GM21360 (cell line): ENCODE results near the gene SSUH2.
A peak's percentile ranks its signal among the peaks of the same experiment; 100 is the strongest.
"Not testable (repeated sequence)": the region's sequence is repeated elsewhere in the genome, so short reads cannot be mapped to it uniquely, and the experiment has no call there.

Source experiments
- ATAC-seq: cut with Tn5 transposase; IDR thresholded peaks from one replicate; pipeline ENCODE4 v1.9.1; 2021; ENCODE audit warnings: mild to moderate bottlenecking, moderate library complexity; ENCODE audit not compliant: unreplicated experiment

Gene SSUH2

GRCh38 chr3:8644748-8645390 is at the start of gene SSUH2:
SSUH2 (minus strand) TSS chr3:8644798; CDS start chr3:8644758, 40 bp downstream.
- no peak for ATAC-seq

DNA sequence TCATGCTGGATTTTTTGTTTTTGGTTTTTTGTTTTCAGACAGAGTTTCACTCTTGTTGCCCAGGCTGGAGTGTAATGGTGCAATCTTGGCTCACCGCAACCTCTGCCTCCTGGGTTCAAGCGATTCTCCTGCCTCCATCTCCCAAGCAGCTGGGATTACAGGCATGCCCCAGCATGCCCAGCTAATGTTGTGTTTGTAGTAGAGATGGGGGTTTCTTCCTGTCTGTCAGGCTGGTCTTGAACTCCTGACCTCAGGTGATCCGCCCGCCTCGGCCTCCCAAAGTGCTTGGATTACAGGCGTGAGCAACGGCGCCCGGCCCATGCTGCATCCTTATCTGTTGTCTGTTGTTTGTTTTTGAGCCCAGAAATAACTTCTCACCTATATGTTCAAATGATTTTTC is 46.7 kb upstream of the SSUH2 start:
- not testable (repeated sequence) for ATAC-seq

DNA sequence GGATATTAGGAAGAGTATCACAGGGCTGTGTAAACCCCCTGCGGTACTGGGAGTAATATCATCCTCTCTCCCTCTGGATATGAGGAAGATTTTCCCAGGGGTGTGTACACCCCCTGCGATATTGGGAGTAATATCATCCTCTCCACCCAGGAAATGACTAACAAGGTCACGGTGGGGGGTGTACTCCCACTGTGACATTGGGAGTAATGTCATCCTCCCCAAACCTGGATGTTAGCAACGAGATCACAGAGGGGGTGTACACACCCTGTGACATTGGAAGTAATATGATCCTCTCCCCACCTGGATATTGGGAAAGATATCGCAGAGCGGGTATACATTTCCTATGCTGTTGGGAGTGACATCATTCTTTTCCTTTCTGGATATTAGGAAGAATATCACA is 40.4 kb upstream of the SSUH2 start:
- not testable (repeated sequence) for ATAC-seq

DNA sequence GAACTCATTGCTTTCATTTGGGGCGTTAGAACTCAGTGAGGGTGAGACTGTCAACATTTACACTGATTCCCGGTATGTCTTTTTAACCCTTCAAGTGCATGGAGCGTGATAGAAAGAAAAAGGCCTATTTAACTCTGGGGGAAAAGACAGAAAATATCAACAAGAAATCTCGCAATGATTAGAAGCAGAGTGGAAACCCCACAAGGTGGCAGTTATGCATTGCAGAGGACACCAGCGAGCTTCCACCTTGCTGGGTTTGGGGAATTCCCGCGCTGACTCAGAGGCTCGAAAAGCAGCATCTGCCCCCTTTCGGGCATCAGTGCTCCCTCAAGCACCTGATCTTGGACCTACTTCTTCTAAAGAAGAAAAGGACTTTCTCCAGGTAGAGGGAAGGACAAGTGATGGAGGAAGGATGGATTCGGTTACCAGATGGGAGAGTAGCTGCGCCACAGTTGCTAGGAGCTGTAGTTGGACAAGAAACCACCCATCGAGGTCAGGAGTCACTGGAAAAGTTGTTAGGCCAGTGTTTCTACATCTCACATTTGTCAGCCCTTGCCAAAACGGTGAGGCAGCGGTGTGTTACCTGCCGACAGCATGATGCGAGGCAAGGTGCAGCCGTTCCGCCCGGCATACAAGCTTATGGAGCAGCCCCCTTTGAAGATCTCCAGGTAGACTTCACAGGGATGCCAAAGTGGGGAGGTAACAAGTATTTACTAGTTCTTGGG is 38.4 kb upstream of the SSUH2 start:
- not testable (repeated sequence) for ATAC-seq

GRCh38 chr3:8681881-8682538 is 37.4 kb upstream of the SSUH2 start:
- ATAC-seq = not testable (repeated sequence)

- ATAC-seq = no peak
Observed at GRCh38 chr3:8681349-8681748, 36.8 kb upstream of the SSUH2 start.

GRCh38 chr3:8679817-8680553 is 35.4 kb upstream of the SSUH2 start:
- ATAC-seq = not testable (repeated sequence)

DNA sequence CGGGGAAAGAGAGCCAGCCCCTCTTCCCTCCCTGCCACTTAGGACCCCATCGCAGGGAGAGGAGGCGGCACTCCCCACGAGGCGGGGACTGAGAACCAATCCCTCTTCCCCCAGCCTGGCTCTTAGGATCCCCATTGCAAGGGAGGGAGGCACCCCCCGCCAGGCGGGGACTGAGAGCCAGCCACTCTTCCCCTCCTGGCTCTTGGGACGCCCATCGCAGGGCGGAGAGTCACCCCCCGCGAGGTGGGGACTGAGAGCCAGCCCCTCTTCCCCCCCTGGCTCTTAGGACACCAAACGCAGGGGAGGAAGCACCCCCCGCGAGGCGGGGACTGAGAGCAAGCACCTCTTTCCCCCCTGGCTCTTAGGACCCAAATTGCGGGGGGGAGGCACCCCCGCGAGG is 34.2 kb upstream of the SSUH2 start:
- no peak for ATAC-seq

- ATAC-seq = not testable (repeated sequence)
Observed at GRCh38 chr3:8677258-8677657, 32.7 kb upstream of the SSUH2 start.

GRCh38 chr3:8675591-8675990 is 31.0 kb upstream of the SSUH2 start:
- ATAC-seq = not testable (repeated sequence)

DNA sequence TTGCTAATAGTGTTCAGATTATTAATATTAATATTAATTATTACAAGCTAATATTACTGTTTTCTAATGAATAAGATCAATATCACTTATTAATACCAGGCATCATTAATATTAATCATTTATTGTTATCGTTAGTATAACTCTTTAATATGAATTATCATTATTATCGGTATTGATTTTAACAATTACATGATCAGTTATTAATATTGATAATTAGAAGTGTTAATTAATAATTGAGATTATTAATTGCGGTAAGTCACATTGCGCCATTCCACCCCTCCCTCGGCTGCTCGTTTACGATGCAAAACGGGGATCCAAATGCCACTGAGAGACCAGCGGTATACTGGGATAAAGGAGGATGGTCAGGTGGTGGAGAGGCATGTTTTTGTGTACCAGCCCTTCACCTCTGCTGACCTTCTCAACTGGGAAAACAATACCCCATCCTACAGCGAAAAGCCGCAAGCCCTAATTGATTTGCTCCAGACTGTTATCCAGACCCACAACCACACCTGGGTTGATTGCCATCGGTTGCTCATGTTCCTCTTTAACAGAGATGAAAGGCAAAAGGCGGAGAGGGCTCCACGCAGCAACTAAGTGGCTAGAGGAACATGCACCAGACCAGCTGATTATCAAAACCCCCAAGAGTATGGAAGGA is 28.6 kb upstream of the SSUH2 start:
- no peak for ATAC-seq

DNA sequence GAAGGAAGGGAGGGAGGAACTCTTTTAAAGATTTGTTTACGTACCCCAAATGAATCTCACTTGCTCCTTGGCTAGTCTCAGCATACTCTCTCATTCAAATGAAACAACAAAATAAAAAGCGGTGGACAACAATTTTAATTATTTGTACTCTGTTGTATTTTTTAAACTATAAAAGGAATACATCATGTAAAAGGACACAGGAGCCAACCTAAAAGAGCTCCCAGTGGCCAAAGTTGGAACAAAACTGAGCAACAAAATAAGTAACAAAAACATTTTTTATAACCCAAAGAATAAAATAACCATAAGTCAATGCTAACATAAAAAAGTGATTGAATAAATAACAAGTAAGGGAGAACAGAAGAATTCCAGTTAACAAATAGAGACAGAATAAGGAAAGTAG is 24.4 kb upstream of the SSUH2 start:
- ATAC-seq = no peak

DNA sequence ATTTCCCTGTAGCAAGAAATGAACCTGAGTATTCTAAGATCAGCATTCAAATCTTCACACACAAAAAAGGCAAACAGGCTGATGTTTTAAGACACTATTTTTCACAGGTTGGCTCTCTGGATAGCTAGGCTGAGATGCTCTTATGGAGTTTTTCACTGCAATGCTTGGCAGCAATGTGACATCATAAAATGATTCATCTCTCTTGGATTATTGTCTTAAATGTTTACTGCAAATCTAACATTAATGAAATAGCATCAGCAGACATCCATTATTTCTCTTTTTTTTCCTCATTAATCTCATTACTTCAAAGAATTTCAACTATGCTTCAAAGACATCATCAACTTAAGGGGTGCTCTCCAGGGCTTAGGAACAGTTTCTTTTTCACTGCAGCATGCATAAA is 23.6 kb upstream of the SSUH2 start:
- ATAC-seq = no peak

- no peak for ATAC-seq
Observed at GRCh38 chr3:8667463-8668091, 23.0 kb upstream of the SSUH2 start.

DNA sequence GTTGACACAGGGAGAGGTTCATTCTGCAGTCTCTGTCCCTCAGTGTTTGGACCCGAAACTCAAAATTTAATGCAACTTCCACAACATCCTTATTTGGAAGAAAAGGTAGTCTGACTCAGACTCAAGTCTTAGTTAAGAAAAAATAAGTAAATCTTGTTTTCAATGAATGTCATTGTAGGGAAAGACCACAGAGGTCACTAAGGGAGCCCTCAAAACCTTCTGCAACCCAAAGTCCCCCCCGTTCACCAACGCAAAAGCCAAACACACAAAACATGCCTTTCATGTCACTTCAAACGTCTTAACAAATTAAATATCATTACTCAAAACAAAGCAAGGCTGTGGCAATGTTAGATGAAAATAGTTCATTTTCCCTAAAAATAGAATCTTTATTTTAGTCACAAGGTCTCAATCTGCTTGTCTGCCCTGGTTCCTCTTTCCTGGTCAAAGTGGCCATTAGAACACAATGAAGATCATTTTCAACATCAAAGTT is 20.9 kb upstream of the SSUH2 start:
- peak; percentile 65 for ATAC-seq

DNA sequence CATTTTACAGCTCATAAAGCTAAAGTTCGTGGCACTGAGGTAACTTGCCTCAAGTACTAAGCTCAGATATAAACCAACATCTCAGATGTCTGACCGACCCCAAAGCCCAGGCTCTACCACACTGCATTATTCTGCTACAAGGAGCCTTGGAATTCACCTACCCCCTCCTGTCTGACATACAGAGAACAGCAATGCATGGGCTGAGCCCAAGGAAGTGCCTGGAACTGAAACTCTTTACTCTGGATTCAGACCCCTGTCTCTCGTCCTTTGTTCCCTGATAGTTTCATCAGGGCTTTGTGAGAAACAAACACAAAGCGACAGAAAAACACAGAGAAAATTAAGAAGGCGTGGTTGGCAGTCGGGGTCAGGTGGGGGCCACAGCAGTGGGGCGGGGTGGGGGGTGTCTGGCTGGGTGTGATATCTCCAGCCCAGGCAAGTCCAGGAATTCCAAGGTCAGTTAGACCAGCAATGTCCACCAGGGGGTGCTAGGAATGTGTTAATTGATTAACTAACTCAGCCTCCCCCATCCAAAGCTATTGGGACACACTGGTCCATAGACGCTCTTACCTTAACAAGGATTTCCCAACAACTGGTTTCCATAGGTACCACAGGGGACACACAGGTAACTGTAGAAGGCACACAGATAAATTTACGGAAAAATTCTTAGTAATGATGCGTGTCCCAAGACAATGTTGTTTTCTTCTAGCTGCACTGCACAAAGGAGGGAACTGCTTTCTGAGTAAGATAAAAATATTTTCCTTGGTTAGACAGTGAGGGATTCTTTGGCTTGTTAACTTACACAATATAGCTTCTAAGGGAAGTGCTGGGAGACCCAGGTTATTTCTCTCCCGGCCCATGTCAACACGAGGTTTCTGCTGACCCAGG is 18.8 kb upstream of the SSUH2 start:
- ATAC-seq = peak; percentile 41

GRCh38 chr3:8662594-8662993 is 18.0 kb upstream of the SSUH2 start:
- no peak for ATAC-seq

DNA sequence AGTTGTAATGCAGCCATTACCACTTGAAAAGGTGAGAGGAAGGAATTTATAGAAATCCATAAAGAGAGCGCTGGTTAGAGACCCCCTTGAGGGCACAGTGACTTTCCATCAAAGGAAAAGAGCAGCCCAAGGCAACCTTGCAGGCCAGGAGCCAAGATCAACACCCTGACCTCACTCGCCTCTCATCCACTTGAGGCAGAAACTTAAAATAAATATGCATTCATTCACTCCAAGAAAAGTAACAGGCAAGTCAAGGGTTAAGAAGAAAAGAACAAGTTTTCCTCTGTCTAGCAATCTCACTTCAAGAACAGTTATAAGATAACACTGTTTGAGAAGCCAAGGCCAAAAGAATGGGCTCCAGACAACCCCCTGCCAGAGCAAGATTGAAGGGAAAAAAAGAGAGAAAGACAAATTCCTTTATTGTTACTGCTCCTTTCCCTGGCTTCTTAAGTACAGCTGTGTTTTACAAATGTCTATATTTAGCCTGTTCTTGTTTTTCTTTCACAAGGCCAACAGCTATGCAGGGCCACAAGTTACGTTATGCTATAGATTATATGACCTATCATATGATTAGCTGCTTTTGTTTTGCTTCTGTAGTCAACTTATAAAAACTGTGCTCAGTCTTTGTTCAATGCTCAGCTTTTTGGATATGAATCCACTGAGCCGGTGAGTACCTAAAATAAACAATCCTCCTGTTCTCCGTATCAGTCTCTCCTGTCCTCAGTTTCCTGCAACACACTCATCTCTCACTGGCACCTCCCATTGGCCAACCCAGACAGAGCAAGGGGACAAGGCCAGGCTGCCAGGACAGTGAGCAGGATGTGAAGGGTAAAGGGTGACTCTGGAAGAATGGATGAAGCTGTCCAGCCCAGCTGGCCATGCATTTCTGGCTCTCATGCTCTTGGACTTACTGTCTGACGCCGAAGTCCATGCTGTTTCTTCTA is 15.8 kb upstream of the SSUH2 start:
- no peak for ATAC-seq
